GM18951 (cell line): ENCODE measurements around the gene POLD3.

Source experiments
- POLR2A ChIP-seq: IDR thresholded peaks from 4 replicates; pipeline ENCODE4 v1.6.1; 2011; ENCODE audit warnings: mild to moderate bottlenecking; ENCODE audit not compliant: insufficient read length, insufficient read depth; ENCODE audit errors: extremely low read depth
- in situ Hi-C: fragments of 300-500 bp; cut with MboI; formaldehyde crosslinking; loops from one replicate; pipeline ENCODE4 v1.12.0; 2022; ENCODE audit warnings: low sequenced_read_pairs, mixed read lengths, inconsistent platforms; ENCODE audit not compliant: unreplicated experiment

Gene POLD3

DNA sequence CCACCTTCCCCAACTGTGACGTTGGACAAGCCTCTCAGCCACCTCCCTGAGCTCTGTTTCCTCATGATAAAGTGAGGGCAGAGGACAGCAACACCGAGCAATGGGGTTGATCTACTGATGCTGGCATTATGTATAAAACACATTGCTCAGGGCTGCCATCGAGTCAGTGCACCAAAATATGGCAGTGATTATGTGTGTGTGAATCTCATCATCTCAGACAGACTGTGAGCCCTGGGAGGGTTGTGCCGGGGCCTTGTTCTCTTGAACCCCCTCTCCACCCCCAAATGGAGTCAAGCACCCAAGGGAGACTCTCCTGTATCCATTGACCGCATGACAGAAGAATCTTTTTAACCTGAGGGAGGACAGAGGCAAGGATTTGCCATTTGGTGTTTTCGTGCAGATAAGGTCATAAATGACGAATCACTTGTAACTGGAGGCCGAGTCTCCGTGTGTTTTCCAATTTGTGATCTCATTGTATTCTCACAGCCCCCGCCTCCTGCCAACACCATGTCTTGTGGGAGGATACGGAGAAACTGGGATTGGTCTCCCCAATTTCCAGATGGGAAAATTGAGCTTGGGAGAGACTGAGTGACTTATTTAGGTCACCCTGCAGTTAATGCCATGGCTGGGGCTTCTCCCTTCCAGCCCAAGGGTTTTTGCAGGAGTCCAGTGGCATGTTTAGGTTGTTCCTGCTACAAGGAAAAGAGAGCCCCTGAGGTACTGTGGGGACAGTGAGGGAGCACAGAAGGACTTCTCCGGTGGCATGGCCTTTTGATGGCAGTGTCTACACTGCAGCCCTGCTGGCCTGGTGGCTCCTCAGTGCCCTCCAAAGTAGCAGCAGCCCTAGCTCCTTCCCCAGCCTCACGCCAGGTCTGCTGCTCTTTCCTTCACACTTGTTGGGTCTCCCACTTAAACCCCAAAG lies 86.5 kb downstream of the POLD3 start:
- TF ChIP-seq POLR2A, result no peak
- in situ Hi-C loops, result no loop called here

DNA sequence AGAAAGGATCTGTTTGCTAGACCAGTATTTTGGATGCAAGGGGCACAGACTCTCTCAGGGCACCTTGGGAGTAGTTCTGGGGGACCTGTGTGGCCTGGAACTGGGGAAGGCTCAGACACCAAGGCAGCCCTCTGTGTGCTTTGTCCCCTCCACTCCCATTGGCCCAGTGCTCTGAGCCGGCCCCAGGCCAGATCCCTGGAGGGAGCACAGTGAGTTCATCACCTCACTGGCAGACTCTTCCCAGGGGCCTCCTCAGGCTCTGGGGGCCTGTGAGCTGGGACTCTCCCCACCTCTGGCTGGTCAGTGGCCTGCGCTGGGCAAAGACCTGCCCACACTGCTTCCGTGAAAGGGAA lies 87.1 kb downstream of the POLD3 start:
- no peak for TF ChIP-seq POLR2A
- in situ Hi-C loops, result no loop called here

DNA sequence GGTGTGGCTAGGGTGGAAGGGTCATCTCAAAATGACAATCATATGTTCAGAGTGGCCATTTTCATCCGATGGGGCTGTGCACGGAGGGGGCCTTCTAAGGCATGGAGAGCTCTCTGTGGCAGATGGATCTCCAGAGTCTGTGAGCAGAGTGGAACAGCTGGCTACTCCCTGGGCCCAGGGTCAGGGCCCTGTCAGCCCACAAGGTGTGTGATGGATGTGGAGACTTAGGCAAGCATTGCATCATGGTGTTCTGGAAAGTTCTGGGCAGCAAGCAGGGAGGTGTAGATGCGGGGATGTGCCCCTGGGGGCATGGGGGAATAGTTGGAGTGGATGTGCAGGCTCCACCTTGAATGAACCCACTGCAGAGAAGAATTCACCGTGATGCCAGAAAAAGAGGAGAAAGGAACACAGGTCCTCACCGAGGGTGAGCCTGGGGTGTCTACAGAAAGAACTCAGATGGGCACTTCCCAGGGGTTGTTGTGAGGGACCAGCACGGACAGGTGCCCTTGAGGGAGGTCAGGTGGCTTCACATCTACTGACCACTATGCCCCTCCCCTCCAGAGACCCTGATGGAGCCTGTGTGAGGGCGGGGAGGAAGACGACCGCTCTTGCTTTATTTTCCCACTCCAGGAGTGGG lies 87.8 kb downstream of the POLD3 start:
- in situ Hi-C loops, result no loop called here

DNA sequence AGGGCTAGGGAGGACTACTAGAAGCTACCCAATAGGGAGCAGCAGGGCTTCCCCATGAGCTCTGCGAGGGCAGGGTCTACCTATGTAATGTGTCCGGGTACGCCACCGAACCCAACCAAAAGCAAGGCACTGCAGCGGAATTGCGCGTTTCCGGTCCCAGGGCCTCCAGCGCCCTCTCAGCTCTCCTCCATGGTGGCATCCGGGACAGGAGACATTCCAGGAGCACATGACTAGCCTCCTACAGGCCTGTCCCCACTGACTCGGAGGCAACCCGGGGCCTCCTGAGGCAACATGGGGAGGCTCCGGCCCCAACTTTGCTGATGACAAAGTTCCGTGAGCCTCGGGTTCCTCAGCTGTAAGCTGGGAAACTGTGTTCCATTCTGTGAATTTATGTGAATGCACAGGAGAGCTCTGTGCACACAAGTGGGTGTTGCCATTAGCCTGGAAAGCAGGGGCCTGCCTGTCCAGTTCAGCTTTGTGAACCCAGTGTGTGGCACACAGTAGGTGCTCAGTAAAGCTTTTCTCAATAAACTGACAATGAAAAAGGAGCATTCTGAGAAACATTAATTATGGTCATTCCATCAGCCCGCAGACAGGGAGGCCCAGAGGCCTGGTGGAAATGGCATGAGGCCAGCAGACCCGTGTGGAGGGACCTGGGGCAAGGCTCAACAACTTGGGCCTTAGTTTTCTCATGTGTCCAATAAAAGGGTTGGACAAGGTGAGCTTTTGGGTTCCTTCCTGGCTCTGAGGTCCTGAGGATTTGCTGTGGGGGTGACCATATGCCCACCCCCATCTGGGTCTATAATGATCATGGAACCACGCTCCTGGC lies 88.5 kb downstream of the POLD3 start:
- in situ Hi-C loops, result no loop called here
- TF ChIP-seq POLR2A, result no peak

More for the DNA sequence above, 87.8 kb downstream of the POLD3 start:
- no peak for TF ChIP-seq POLR2A

DNA sequence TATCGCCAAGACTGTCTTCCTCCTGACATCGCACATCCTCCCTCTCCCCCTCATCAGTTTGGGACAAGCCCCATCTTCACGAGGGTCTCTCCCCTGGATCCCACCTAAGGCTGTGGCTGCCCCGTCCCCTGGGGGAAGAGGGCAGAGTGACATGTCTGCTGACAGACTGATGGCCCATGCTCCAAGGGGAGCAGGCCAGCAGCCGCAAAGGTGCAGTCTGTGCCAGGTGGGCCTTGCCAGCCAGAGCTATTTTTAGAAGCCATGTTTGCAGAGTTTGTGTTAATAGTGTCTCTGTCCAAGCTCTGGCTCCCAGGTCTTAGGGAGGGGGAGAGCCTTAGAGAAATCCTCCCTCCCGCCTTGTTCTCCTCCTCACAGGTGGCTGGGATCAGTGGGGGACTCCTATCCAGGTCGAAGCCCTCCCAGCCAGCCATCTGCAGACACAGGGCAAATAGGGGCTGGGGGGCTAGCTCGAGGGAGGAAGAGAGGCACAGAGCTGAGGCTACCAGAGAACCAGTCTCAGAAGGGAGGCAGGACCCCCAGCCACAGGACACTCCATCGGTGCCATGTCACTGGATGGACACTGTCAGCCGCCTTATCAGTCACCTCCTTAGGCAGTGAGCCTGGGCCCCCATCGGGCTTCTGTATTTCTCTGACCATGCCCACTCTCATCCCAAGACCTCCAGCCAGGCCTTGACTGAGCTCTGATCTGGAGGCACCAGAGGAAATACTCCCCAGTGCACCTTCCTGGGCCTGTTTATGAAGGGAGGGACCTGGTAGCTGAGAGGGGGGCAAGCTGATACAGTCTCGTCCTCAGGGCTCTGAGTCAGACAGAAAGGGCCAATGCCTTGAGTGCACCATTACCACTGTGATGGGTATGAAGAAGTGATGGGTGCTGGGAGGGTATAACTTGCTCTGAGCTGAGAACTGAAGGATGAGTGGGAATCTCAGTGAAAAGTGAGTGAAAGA lies 89.6 kb downstream of the POLD3 start:
- in situ Hi-C loops, result no loop called here
- no peak for TF ChIP-seq POLR2A

DNA sequence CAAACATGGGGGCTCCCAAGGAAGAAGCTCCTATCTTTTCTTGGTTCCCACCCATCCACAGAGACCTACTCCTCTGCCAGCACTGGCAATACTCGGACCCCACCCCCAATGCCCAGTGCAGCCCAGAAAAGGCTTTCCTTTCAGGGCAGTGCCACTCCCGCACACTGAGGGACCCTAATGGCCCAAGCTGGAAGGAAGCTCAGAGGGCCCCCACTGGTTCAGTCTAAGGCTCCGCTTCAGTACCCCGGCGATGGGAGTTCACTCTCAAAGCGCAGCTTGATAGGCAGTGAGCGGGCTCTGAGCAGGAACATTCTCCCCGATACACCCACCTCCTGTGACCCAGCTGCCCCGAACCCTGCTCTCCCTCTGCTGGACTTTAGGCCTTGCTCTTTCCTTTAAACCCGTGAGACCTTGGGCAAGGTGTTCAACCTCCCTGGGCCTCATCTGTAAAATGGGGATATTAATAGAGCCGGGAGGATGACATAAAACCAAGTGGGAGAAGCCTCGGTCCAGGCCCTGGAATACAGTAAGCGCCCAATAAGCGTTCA lies 90.4 kb downstream of the POLD3 start:
- in situ Hi-C loops, result no loop called here
- TF ChIP-seq POLR2A, result no peak

DNA sequence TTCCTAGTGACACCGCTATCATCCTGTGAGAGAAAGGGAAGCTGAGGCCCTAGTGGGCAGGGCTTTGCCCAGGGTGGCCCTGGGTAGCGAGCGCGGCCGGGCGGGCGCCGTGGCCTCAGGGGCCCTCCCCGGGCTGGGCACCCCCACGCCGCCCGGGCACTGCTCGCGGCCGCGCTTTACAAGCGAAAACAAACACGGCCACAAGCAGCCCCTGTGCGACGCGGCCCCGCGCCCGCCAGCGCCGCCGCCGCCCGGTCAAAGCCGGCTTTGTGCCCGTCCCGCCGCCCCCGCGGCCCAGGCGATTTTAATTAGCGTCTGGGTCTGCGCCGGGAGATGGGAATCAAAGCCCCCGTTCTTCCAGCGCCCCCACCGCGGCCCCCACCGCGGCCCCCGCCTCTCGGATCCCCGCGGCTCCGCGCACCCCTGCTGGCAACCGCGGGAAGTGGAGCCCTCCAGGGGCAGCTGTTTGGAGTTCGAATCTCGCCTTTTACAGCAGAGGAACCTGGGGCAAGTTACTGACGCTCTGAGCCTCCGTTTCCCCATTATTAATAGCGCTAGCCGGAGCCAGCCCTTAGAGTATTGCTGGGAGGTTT lies 91.0 kb downstream of the POLD3 start:
- TF ChIP-seq POLR2A, result no peak
- in situ Hi-C loops, result no loop called here

DNA sequence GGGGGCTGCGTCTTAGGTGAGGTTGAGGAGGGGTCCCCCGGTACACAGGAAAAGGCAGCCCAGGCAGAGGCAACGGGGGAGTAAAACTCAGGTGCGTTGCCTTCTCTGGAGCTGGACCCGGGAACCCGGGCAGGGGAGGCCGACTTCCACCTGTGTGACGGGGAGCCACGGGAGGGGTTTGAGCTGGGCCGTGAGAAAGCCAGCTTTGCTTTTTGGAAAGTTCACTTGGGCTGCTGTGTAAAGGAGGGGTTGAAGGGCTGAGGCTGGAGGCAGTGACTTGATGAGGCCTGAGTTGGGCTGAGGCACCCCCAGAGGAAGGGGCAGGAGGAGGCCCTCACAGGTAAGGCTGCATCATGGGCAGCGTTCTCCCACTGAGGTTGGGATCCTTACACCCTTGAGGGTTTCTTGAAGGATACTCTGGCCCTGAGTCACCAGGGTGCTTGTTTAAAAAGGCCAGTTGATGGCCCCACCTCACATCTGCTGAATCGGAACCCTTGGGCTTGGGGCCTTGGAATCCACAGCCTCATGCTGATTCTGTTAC lies 91.6 kb downstream of the POLD3 start:
- in situ Hi-C loops, result no loop called here
- no peak for TF ChIP-seq POLR2A

DNA sequence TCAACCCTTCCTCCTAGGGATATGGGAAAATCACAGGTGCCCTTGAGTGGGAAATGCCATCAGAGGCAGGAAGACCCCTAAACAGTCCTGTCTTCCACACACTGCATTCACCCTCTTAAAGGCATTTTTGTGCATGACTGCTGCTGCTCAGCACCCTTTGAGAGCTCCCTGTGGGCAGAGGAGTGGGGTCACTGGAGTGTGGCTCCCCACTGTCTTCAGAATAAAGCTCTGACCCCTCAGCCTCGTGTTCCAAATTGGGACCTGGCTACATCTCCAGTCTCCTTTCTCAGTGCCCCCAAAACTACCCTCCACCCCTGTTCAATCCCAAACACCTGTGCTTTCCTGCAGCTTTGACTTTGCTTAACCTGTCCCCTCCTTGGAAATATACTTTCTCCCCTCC lies 92.3 kb downstream of the POLD3 start:
- in situ Hi-C loops, result no loop called here

DNA sequence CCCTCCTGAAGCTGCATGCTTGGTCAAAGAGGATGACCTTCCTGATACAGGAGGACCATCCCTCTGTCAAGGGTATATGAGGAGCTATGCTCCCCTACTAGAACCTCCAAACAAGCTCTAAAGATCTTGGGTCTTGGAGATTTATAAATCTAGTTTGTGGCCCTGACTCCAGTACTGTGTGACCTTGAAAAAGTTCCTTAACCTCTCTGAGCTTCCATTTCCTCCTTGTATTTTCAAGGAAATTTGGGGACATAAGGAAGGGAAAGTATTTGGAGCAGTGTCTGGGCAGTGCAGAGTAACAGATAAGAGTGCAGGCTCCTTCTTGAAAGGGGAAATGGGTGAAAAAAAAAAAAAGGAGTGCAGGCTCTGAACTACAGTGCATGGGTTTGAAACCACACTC lies 93.0 kb downstream of the POLD3 start:
- TF ChIP-seq POLR2A, result no peak
- in situ Hi-C loops, result no loop called here

More for the DNA sequence above, 92.3 kb downstream of the POLD3 start:
- no peak for TF ChIP-seq POLR2A

DNA sequence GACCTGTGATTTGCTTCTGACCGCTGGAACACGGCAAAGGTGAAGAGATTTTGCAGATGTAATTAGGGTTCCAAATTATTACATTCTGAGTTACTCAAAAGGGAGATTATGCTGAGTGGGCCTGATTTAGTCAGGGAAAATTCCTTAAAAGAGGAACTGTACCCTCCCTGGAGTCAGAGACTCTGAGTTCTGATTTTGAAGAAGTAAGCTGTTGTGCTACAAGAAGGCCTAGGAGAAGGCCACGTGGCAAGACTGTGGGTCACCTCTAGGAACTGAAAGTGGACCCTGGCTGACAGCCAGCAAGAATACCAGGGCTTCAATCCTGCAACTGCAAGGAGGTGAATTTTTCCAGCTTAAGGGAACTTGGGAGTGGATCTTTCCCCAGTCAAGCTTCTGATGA lies 93.5 kb downstream of the POLD3 start:
- no peak for TF ChIP-seq POLR2A
- in situ Hi-C loops, result no loop called here
